H1 (cell line): ENCODE data around the gene MVK.

ENCODE experiments used
- ATF2 ChIP-seq: IDR thresholded peaks from 2 replicates; pipeline ENCODE4 v1.6.1; 2012; ENCODE audit warnings: low read length, inconsistent platforms
- EGR1 ChIP-seq: IDR thresholded peaks from 2 replicates; pipeline ENCODE4 v1.6.1; 2011; ENCODE audit warnings: low read depth, low read length, borderline replicate concordance
- EZH2 ChIP-seq: fragments of 200-600 bp; sonication (generic); IDR thresholded peaks from 2 replicates; pipeline ENCODE4 v1.7.1; 2012; ENCODE audit warnings: low read depth, mild to moderate bottlenecking, moderate library complexity, low read length, inconsistent platforms; ENCODE audit not compliant: severe bottlenecking
- RAD21 ChIP-seq, 2 experiments: IDR thresholded peaks in 1 of 2; conservative IDR thresholded peaks in 1 of 2; 2 replicates each; pipeline ENCODE4 v1.6.1; 2011; ENCODE audit warnings: low read depth in 2 of 2, low read length in 2 of 2, improper control_type of control experiment in 1 of 2, inconsistent platforms in 1 of 2, mild to moderate bottlenecking in 1 of 2, moderate library complexity in 1 of 2
- TBP ChIP-seq: IDR thresholded peaks from 2 replicates; pipeline ENCODE4 v1.6.1; 2011; ENCODE audit warnings: low read depth, low read length, improper control_type of control experiment
- TCF12 ChIP-seq: IDR thresholded peaks from 2 replicates; pipeline ENCODE4 v1.6.1; 2011; ENCODE audit warnings: low read depth, mild to moderate bottlenecking, low read length
- TEAD4 ChIP-seq: IDR thresholded peaks from 2 replicates; pipeline ENCODE4 v1.6.1; 2012; ENCODE audit warnings: low read depth, low read length, inconsistent platforms, mixed read lengths
- TF ChIP-seq, protein P1 (sequence below), 3 experiments: IDR thresholded peaks; 1 replicate in 2 of 3; 2 replicates in 1 of 3; pipeline versions ENCODE4 v1.5.1 to v1.6.1; 2011; ENCODE audit warnings: low read length in 3 of 3, mild to moderate bottlenecking in 3 of 3, inconsistent platforms in 2 of 3, low read depth in 1 of 3, moderate library complexity in 1 of 3; ENCODE audit not compliant: insufficient read depth in 1 of 3; ENCODE audit errors: control extremely low read depth in 1 of 3

DNA sequence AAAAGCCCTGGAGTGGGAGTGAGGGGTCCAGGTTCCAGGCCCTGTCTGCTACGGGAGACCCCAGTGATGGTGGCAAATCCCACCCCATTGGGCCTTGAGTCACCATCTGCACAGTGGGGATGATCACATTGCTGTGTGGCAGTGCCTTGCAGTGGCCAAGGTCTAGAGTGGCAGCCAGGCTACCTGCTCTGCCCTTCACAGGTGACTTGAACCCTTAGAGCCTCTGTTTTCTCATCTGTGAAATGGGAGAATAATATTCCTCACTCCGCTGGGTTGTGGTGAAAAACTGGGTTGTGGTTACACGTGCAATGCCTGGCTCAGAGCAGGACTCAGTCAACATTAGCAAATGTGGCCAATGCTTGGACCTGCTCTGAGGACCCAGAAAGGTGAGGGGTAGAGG, 58.2 kb downstream of the MVK start:
- TF ChIP-seq RAD21 (IDR thresholded peaks at IDR 0.05 in 1 of 2, conservative IDR thresholded peaks at IDR 0.05 in 1 of 2; ENCODE audit: low read depth in 2 of 2, low read length in 2 of 2) (no peak), TBP (no peak), EGR1 (no peak), TEAD4 (no peak), ATF2 (no peak), TCF12 (no peak), EZH2 (no peak)
- TF ChIP-seq, protein P1, sequence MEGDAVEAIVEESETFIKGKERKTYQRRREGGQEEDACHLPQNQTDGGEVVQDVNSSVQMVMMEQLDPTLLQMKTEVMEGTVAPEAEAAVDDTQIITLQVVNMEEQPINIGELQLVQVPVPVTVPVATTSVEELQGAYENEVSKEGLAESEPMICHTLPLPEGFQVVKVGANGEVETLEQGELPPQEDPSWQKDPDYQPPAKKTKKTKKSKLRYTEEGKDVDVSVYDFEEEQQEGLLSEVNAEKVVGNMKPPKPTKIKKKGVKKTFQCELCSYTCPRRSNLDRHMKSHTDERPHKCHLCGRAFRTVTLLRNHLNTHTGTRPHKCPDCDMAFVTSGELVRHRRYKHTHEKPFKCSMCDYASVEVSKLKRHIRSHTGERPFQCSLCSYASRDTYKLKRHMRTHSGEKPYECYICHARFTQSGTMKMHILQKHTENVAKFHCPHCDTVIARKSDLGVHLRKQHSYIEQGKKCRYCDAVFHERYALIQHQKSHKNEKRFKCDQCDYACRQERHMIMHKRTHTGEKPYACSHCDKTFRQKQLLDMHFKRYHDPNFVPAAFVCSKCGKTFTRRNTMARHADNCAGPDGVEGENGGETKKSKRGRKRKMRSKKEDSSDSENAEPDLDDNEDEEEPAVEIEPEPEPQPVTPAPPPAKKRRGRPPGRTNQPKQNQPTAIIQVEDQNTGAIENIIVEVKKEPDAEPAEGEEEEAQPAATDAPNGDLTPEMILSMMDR (IDR thresholded peaks at IDR 0.05; ENCODE audit: control extremely low read depth in 1 of 3, insufficient read depth in 1 of 3, low read depth in 1 of 3, low read length in 3 of 3) = no peak
